Measurements from ENCODE around the gene DLEC1. TPM values are rescaled to one million over a fixed set of nuclear protein-coding genes. Genes with fewer than 3 reads are reported as not detected.

DLEC1 gene
- total RNA-seq, 1 donor from 2014 or later: not detected

DNA sequence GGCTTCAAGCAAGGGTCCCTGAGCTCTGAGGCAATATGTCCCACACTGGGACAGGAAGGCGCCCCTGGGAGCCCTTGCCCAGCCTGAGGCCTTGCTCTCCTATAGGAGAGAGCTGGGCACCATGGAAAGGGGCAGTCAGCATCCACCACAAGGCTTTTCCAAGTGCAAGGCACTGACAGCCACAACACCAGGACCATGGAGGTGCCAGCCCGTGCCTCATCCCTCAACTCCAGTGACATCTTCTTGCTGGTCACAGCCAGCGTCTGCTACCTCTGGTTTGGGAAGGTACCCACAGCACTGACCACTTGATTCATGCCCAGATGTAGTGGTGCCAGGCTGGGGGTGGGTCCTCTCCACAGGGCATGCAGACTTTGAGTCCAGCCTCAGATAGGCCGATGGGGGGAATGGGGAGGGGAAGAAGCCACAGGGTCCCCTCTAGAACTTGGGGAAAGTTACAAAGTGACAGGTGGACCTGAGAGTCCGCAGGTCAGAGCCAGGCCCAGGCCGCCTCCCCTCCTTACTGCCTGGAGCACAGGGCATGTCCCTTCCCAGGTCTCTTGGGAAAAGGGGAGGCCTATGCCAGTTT lies 36.6 kb upstream of the DLEC1 start:
- H3K4me3 ChIP-seq (ENCODE audit: low read depth, low read length): no peak overlapping the region
- DNase-seq (ENCODE audit: low read depth): no peak
- TF ChIP-seq, protein P1, sequence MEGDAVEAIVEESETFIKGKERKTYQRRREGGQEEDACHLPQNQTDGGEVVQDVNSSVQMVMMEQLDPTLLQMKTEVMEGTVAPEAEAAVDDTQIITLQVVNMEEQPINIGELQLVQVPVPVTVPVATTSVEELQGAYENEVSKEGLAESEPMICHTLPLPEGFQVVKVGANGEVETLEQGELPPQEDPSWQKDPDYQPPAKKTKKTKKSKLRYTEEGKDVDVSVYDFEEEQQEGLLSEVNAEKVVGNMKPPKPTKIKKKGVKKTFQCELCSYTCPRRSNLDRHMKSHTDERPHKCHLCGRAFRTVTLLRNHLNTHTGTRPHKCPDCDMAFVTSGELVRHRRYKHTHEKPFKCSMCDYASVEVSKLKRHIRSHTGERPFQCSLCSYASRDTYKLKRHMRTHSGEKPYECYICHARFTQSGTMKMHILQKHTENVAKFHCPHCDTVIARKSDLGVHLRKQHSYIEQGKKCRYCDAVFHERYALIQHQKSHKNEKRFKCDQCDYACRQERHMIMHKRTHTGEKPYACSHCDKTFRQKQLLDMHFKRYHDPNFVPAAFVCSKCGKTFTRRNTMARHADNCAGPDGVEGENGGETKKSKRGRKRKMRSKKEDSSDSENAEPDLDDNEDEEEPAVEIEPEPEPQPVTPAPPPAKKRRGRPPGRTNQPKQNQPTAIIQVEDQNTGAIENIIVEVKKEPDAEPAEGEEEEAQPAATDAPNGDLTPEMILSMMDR (conservative IDR thresholded peaks at IDR 0.05; ENCODE audit: low read depth, low read length): no peak

- no peak for DNase-seq (ENCODE audit: low read depth)
- no peak overlapping the region for H3K4me3 ChIP-seq (ENCODE audit: low read depth, low read length)
- TF ChIP-seq, protein P1 (conservative IDR thresholded peaks at IDR 0.05; ENCODE audit: low read depth, low read length): no peak
Observed at GRCh38 chr3:38002940-38003339, 36.1 kb upstream of the DLEC1 start.

DNA sequence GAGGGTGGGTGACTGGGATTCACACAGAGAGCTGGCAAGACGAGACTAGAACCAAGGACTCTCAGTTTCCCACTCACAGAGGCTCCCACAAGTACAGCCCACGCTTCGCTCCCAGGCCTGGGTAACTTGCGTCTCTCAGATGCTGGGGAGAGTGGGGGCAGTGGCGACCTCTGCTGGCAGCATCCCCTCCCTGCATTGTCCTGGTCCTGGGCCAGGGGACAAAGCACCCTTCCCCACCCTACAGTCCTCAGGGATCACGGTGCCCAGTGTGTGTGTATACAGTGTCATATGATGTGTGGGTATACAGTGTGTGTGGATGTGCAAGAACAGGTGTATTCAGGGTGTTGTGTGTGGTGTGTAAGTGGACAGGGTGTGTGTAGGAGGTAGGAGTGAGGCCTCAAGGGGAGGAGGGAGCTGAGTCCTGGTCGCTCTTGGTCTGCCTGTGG lies 35.6 kb upstream of the DLEC1 start:
- TF ChIP-seq, protein P1 (conservative IDR thresholded peaks at IDR 0.05; ENCODE audit: low read depth, low read length): peak; percentile 95
- DNase-seq (ENCODE audit: low read depth): no peak
- H3K4me3 ChIP-seq (ENCODE audit: low read depth, low read length): no peak overlapping the region

DNA sequence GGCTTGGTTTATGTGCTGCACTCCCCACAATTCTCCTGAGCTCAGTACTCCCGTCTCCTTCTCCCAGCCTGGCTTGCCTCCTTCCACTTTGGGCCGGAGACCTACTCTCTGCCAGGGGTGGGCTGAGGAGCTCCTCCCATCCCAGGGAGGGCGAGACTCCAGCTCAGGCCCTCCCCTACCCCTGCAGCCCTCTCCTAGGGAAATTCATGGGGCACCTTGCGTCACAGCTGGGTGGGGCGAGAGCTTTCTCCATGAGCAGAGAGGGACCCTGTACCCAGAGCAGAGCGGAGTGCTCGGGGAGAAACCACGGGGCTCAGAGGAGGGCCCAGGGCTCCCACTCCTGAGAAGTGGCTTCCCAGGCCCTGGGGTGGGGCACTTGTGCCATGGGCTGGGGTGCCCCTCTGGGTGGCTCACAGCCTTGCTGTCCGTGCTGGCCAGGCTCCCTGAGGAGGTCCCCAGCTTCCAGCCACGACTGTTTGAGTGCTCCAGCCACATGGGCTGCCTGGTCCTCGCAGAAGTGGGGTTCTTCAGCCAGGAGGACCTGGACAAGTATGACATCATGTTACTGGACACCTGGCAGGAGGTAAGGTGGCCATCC lies 35.1 kb upstream of the DLEC1 start:
- no peak overlapping the region for H3K4me3 ChIP-seq (ENCODE audit: low read depth, low read length)
- DNase-seq (ENCODE audit: low read depth): no peak
- TF ChIP-seq, protein P1 (conservative IDR thresholded peaks at IDR 0.05; ENCODE audit: low read depth, low read length): no peak

DNA sequence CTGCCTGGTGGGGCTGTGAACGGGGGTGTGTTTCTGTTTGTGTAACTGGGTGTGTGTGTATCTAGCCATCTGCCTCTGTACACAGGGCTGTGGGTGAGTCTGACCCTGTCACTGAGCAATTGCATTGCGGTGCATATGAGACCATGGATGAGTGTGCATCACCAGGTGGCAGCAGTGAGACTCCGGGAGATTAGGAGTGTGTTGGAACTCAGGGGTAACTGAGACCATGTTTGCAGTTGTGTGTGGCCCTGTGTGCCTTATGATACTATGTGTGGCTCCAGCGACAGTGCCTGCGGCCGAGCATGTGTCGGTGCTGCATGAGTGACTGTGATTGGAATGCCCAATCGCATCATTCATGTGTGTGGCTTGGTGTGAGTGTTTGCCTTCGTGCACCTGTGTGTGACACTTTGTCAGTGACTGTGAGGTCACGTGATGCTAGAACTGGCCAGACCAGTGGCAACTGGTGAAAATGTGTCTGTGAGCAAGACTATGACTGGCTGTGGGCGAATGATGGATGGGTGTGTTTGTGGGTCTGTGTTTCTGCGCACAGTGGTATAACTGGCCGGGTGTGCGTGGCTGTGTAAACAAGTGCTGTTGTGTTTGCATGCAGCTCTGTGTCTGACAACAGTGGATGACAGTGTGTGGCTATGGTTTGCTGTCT lies 34.5 kb upstream of the DLEC1 start:
- TF ChIP-seq, protein P1 (conservative IDR thresholded peaks at IDR 0.05; ENCODE audit: low read depth, low read length): peak; percentile 86
- no peak for DNase-seq (ENCODE audit: low read depth)
- H3K4me3 ChIP-seq (ENCODE audit: low read depth, low read length): no peak overlapping the region

DNA sequence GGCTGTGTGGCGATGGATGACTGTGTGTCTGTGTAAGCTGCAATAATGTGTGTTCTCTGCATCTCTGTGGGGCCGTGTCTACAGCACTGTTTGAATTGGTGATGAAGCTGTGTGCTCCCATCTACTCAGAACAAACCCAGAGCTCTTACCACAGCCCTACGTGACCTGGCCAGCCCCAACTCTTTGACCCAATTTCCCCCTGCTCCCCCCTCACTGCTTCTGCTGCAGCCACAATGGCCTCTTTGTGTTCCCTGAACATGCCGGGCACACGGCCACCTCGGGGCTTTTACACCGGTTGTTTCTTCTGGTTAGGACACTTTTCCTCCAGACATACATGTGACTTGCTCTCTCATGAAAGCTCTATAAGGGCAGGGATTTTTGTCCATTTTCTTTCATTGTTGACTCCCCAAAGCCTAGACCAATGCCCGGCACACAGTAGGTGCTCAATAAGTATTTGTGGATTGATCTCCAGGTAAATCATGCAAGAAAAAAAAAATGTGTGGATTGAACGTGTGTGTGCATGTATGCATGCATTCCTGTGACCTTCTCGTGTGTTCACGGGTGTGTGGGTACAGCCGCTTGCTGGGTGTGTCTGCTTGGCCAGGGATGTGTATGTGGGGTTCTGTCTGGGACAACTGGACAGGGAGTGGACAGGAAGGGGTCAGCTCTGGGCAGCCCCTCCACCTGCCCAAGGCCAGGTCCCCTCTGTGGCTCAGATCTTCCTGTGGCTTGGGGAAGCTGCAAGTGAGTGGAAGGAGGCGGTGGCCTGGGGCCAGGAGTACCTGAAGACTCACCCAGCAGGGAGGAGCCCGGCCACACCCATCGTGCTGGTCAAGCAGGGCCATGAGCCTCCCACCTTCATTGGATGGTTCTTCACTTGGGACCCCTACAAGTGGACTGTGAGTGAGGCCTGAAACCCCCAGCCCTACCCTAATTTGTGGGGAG lies 33.7 kb upstream of the DLEC1 start:
- TF ChIP-seq, protein P1 (conservative IDR thresholded peaks at IDR 0.05; ENCODE audit: low read depth, low read length): no peak
- no peak overlapping the region for H3K4me3 ChIP-seq (ENCODE audit: low read depth, low read length)
- DNase-seq (ENCODE audit: low read depth): no peak
